Dedifferentiated amniotic fluid mesenchymal stem cell (primary cell): Measurements from ENCODE around the gene TCF12.
"Not testable (repeated sequence)": the region's sequence is repeated elsewhere in the genome, so short reads cannot be mapped to it uniquely, and the experiment has no call there.

Source experiments
- DNase-seq: peaks from one replicate; pipeline ENCODE4 v3.0.0-alpha.2; 2016; ENCODE audit errors: extremely low spot score

The TCF12 gene

DNA sequence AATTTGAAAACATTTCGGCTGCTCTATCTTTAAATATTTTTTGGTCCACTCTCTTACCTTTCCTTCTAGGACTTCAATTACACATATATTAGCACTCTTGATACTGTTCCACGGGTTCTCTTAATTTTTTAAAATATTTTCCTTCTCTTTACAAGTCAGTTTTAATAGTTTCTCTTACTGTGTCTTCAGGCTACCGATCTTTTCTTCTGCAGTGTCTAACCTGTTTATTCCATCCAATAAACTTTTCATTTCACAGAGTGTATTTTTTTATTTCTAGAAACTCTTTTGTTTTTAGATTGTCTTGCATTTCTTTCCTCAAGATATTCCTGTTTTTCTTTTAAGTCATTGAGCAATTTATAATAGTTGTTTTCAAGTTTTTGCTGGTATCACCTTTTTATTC lies 27.7 kb downstream of the TCF12 start:
- DNase-seq: no peak

GRCh38 chr15:56948000-56948763 lies 29.7 kb downstream of the TCF12 start:
- no peak for DNase-seq

DNA sequence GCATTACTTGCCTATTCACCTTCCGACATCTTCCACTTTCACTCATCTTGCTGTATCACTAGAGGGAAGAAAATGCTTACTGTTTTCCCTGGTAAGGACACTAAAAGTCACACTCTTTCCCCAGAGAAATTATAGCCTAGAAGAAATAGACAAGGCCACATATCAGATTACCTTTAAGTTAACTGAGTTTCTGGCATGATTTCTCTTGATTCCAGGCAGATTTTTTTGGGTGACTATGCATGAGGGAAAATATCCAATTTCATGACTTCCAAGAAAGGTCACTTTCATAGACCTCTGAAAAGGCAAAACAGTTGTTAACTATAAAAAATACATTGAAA lies 30.3 kb downstream of the TCF12 start:
- DNase-seq: peak; percentile 30

DNA sequence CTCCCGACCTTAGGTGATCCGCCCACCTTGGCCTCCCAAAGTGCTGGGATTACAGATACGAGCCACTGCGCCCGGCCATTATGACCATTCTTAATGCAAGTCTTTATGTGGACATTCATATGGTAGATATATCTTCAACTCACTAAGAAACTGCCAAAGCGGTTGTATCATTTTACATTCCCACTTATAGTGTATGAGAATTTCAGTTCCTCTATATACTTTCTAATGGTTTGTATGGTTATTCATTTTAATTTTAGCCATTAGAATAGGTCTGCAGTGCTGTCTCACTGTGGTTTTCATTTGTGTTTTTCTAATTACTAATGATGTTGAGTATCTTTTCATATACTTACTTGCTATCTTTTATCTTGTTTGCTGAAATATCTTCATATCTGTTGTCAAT lies 32.5 kb downstream of the TCF12 start:
- DNase-seq: no peak

DNA sequence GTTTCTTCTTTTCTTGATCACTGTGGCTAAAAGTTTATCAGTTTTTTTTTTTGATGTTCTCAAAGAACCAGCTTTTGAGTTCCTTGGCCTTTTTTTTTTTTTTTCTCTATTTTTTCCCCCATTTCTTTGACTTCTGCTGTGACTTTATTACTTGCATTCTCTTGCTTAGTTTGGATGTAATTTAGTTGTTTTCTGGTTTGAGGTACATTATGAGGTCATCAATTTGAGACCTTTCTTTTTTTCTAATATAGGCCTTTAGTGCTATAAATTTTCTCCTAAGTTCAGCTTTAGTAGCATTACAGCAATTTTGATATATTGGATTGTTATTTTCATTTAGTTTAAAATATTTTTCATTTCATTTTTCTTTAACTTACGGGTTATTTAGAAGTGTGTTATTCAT lies 35.3 kb downstream of the TCF12 start:
- DNase-seq: no peak

- not testable (repeated sequence) for DNase-seq
Observed at GRCh38 chr15:56955011-56955410, 36.6 kb downstream of the TCF12 start.

DNA sequence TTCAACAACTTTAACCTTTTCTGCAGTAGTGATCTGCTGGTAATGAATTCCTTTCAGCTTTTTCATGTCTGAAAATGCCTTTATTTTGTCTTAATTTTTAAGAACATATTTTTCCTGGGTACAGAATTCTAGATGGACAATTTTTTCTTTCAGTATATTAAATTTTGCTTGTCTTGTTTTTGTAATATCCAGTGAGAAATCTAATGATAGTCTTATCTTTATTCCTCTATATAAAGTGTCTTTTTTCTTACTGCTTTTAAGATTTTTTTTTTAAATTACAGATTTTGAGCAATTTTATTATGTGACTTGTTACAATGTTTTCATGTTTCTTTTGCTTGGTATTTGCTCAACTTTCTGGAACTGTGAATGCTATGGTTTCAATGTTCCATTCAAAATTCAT lies 38.1 kb downstream of the TCF12 start:
- no peak for DNase-seq

DNA sequence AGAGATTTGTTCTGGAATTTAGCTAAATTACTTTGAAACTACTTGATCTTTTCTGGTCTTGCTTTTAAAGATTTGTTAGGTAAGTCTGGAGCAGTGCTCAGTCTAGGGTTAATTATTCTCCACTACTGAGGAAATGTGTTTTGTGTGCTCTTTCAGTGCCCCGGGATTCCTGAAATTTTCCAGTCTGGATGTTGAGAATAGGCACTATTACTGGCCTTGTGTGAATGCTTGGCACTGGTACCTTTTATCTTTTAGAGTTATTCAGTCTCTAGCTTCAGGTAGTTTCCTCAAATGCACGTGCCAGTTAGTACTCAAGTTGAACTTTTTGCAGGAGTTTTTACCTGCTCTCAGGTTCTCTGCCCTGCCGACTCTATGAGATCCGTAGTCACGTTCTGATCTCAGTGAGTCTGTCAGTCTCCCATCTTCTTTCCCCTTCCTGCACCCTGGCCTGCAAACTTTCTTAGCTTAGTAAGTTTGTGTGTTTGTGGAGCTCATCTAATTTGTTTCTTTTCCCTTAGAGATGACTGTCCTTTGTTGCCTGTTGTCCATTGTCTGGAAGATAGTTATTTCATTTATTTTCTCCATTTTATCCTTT lies 39.5 kb downstream of the TCF12 start:
- DNase-seq: no peak

DNA sequence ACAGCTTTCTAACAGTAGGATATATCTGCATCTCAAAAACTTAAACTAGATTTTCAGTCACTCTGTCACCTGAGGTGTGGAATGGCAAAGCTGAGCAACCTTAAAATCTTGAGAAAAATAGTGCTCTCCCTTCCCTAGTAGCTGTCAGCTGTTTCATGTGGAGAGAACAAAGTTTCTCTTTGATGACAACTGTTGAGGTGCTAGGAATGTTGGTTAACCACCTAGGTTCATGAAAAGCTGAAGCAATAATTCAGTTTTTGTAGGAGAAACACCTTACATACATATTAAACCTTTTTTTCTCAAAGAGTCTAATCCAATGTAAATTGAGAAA lies 40.8 kb downstream of the TCF12 start:
- no peak for DNase-seq

- DNase-seq: no peak
Observed at GRCh38 chr15:56960116-56960515, 41.7 kb downstream of the TCF12 start.

DNA sequence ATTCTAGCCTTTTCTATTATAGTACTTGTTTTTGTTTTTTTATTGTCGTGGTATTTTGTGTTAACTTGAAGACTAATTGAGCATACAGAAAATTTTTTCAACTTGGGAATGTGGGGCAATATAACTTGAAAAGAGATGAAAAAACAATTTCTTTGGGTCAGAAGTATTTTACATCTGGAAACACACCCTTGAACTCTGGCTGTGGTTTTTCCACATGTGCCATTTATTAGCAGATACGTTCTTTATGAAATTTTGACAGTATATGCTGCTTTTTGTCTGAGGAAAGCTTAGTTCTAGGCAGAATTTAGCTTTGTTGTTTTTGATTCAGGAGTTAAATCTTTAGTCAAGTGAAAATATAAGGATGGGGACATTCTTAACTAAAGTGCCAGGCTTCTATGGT lies 44.7 kb downstream of the TCF12 start:
- no peak for DNase-seq

GRCh38 chr15:56963710-56964109 lies 45.3 kb downstream of the TCF12 start:
- DNase-seq: no peak

DNA sequence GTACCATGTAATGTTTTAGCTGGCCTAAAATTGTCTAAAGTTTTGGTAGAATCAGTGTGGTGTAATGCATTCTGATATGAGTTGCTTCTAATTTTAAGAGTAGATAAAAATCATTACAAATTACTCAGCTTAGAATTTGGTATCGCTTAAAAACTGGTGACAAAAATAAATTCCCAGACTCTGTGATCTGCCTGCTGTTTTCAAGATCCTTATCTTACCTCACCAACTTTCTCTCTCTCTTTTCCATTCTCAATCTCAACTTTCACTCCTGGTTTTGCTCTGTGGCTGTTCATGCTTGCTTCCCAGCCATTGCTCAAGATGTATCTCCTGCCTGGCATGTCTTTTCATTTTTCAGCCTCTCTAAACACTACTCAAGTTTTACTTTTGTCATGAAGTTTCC lies 45.7 kb downstream of the TCF12 start:
- no peak for DNase-seq

DNA sequence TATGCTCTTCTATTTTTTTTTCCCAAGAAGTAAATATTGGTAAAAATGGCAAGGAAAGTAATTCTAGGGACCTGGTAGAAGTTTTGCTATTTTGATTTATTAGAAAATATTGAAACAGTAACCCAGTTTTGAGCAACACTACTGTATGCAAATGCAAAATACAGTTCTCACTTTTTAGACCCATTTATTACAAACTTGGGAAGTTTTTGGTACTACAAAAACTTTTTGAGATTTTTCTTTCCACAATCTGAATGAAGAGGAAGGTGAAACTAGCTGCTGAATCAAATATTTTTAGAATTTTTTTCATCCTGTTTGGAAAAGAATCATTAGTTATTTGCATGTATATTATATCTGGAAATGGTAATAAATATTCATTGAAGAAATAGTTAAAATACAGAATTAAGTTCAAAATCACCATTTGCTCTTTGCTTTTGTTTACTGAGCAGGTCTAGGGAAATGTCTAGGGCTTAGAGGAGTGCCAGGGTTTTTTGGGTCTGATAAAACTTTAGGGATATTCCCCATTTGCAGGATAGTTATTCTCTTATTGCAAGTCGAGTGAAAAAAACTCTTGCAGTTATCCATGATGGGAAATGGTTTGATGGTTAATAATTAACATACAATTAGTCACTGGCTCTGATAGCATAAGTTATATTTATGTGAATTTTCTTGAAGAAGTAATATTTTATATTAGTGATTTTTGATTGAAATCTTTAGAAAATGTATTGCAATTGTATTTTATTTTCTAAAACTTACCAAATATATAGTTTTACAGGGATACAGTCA lies 47.0 kb downstream of the TCF12 start:
- no peak for DNase-seq

DNA sequence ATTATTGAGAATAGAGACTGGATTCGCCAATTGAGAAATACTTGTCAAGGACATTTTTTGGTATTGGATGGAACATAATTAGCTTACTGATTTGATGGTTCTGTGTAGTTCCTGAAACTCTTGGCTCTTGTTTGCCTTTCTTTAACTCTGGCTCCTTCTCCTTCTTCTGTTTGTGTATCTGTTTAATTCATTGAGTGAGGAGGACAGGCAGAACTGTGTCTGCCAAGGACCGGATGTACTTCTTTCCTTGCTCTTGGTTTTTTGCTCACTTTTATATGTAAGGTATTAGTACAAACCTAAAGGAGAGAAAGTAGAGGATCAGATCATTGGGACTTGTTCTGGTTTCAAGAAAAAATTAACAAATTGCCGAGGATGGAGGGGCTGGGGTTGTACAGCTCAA lies 48.9 kb downstream of the TCF12 start:
- DNase-seq: no peak

- DNase-seq: no peak
Observed at GRCh38 chr15:56968256-56968655, 49.8 kb downstream of the TCF12 start.

GRCh38 chr15:56968821-56969220 lies 50.4 kb downstream of the TCF12 start:
- DNase-seq: no peak

GRCh38 chr15:56969265-56969895 lies 50.9 kb downstream of the TCF12 start:
- DNase-seq: no peak

DNA sequence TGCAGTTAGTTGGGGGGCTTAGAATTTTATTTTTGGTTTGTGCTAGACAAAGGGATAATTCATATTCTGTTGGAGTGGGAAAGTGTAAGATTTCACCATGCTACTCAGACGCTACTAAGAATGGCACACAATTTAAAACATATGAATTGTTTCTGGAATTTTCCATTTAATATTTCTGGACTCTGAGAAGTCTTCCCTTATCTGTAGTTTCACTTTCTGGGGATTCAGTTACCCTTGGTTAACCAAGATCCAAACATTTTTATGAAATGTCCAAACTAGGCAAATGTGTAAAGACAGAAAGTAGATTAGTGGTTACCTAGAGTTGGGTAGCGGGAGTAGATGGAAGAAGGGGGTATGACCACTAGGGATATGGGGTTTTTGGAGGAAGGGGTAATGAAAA lies 53.1 kb downstream of the TCF12 start:
- no peak for DNase-seq

DNA sequence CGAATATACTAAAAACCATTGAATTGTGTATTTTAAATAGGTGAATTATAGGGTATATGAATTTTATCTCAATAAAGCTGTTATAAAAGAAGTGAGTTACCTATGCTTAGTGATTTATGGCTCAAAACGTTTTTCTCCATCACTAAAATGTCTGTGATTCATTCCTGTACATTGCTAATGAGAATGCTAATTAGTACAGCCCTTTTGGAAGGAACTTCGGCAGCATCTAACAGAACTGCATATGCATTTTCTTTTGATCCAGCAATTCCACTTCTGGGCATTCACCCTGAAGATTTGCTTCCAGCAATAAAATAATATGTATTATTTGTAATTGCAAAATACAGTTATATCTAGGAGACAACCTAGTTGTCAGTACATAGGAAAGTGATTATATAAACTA lies 53.6 kb downstream of the TCF12 start:
- DNase-seq: no peak

DNA sequence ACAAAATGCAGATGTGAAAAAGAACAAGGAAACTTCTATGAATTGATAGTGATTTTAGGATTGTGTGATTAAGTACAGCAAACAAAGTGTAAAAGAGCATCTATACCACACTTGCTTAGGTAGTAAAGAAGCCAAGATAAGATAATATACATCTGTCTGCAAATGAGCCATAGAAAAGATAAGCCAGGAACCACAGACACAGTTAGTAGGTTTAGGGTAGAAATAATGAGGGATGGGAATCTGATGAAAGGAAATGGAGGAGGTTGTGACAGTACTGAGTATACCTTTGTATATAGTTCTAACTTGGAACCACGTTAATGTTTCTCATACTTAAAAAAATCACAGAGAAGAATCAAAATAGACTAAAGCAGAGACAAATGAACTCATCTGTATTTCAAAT lies 54.0 kb downstream of the TCF12 start:
- DNase-seq: no peak

DNA sequence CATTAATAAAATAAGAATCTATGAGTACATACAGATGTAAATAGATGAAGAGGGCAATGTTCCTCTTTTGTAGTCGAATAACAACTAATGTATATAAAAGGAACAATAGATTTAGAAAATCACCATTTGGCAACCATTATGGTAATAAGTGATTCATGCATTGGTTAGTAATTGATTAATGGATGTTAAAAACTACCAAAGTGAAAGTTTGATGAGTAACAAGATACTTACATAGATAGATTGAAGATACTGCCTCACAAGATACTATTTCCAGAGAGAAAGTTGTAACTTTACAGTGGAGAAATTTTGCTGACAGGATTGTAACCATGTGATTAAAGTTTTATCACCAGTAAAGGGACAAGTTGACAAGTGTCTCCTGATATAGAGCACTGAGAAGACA lies 55.0 kb downstream of the TCF12 start:
- no peak for DNase-seq

- DNase-seq: no peak
Observed at GRCh38 chr15:56977232-56977631, 58.8 kb downstream of the TCF12 start.
